Stimulated activated CD4-positive, alpha-beta T cell treated with anti-CD3 and anti-CD28 coated beads, TNF-alpha, amount 100 ng/mL, for 48 hours (primary cell): ENCODE measurements around the gene GJA5.
A peak's percentile ranks its signal among the peaks of the same experiment; 100 is the strongest.

ENCODE experiments used
- DNase-seq, 3 donors: peaks; one replicate each; pipeline ENCODE4 v3.0.0-alpha.2; 2020; ENCODE audit warnings: low read depth in 3 of 3

Gene GJA5

DNA sequence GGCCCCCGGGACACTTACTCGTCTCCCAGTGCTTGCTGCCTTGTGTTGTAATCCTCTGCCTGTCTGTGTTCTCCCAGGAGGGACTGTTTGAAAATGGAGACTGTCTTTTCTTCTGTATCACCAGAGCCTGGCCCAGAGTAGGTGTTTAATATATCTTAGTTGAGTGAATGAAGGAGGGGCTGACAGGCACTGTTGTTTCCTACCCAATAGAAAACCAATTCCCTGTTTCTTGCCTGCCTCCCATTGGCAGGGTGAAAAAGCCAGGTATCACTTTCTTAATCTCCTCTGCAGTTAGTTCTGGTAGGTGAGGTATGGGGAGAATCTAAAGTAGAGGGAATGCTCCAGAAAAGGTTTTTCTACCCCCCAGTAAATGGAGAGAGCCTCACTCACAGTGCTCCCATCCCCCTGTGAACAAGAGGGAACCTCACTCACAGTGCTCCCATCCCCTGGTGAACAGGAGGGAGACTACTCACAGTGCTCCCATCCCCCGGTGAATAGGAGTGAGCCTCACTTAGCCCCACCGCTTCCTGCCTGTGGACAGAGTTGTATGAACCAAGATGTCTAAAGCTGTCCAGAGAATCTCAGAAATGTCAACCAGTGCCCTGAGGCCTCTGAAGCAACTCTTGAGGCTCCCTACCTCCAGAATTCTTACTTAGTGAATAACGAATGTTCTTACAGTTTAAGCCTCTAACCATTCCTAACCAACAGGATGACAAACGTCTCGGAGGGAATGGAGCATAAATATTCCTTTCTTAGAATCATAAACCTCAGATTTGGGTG is at the start of gene GJA5:
Gene GJA5 (minus strand): TSS at position 122 of the 780 bp plus-strand sequence. CDS start 1,364 bp downstream, outside the sequence.
- no peak for DNase-seq

DNA sequence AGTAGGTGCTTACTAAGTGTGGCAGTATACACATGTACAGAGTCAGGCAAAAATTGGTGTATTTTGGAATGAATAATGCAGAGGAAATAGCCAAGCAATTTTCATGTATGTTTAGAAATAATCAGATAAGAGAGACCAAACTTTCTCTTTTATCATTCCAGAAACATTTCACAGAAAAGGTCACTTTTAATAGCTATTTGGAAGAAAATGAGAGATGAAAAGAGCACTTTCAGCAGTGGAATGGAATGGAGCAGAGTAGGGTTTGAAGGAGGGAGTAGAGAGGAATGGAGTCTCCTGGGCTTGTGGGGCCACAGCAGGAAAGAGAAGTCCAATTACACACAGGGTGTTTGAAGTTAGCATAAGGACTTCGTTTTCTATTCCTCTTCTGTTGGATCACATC is 48.8 kb upstream of the GJA5 start:
- no peak for DNase-seq

GRCh38 chr1:147808025-147808424 is 47.6 kb upstream of the GJA5 start:
- no peak for DNase-seq

- no peak for DNase-seq
Observed at GRCh38 chr1:147807405-147807804, 47.0 kb upstream of the GJA5 start.

DNA sequence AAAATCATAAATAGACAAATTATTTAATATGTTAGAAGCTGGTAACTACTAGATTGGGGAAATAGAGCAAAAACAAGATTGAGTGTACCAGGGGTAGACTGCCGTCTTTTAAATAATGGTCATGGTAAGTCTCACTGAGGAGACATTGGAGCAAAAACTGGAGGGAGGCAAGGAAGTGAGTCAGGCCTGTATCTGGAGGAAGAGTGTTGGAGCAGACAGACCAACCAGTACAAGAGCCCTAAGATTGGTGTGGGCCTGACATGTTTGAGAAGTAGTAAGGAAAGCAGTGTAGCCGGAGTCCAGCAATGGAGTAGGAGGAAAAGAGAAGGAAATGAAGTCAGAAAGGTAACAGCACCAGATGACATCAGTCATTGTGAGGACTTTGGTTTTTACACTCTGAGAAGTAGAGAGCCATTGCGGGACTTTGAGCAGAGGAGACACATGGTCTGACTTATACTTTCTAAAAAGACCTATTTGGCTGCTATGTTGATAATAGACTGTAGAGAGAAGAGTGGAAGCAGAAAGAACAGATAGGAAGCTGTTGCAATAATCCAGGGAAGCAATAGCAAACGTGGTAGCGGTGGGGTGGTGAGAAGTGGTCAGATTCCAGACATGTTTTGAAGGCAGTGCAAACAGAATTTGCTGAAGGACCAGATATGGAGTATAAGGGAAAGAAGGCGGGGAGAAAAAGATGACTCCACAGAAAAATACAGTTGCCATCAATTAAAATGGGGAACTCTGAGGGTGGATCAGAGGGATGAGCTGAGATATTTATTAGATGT is 44.7 kb upstream of the GJA5 start:
- no peak for DNase-seq

GRCh38 chr1:147800804-147801203 is 40.4 kb upstream of the GJA5 start:
- no peak for DNase-seq

DNA sequence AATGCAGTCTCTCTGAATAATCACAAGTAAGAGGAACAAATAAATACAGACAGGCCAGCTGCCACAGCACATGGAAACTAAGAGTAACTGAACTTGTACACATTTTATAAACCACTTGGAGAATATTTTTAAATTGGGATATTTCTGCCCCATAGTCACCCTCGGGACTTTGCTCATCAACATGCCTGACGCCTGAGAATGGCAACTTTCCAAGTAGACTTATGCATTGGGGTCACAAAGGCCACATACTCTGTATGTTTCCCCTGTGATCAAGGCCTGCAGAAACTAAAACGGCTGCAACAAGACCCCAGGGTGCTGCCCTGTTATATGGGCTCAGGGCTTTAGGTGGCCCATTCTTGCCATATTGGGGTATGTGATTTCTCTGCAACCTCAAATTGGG is 38.3 kb upstream of the GJA5 start:
- no peak for DNase-seq

- DNase-seq, result no peak
Observed at GRCh38 chr1:147794570-147794969, 34.2 kb upstream of the GJA5 start.

DNA sequence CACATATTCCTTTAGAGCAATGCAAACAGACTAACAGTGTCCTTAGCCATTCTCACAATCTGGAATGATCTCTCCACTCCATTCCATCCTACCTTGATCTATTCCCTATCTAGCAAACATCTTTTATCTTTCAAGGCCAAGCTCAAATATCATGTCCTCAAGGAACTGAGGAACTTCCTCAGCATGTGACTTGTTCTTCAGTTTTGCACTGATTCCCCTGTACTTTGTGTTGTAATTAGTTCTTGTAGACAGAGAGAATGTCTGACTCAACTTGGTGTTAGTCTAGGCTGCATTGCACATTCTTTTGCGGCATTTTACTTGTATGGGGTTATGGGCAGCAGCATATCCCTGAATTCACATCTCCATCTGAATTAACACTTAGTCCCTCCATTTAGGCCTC is 31.5 kb upstream of the GJA5 start:
- DNase-seq, result no peak

DNA sequence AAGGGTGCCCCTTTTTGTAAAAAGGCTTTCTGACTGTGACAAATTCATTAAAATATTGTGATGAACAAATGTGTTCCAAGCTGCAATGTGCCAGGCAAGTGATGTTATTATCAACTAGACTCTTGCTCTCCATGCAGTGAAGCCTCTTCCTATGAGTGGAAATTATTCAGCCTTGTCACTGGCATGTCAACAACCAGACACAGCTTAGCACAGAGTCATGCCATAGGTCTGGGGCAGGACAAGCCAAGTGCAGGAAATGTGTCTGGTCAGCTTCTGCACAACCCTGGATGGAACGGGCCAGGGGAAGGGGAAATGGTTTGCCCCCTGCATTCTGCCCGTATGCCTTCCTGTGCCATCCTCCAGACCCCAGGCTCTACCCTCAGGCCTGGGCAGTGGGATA is 27.4 kb upstream of the GJA5 start:
- DNase-seq, result no peak

DNA sequence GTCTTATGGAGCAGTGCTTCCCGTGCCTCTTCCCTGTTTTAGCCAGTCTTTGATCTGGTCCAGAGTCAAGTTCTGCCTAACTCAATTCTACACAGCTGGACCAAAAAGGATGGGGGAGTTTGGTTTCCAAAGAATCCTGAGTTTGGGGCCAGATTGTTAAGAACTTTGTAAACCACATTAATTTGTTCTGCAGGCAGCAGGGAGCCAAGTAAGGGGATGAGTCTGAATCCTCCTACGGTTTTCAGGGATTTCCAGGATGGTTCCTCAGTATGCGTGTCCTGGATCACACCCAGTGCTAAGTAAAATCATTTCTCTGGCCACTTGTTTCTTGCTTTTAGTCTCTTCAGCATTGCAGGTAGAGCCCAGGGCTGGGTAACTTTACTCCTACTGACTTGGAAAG is 26.1 kb upstream of the GJA5 start:
- no peak for DNase-seq

- no peak for DNase-seq
Observed at GRCh38 chr1:147785794-147786506, 25.5 kb upstream of the GJA5 start.

DNA sequence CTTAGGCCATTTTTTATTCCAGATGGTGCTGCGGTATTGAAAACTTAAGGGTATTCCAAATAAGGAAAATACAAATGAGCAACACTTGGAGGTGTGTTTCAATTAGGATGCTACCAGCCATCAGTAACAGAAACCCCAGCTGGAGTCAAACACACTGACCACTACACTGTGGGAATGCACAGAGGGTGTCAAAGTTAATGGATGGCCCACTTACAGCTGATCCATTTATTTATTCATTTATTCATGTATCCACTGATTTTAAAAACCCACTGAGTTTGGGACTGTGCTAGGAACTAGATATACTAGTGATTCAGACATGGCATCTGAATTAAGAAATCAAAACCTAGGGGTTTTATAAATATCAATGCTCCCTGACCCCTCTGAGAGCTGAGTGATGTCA is 24.5 kb upstream of the GJA5 start:
- no peak for DNase-seq

- DNase-seq, result no peak
Observed at GRCh38 chr1:147781056-147781471, 20.7 kb upstream of the GJA5 start.

GRCh38 chr1:147777694-147778093 is 17.3 kb upstream of the GJA5 start:
- no peak for DNase-seq

GRCh38 chr1:147773215-147773715 is 12.9 kb upstream of the GJA5 start:
- DNase-seq, result no peak

GRCh38 chr1:147772570-147772969 is 12.2 kb upstream of the GJA5 start:
- no peak for DNase-seq

GRCh38 chr1:147771226-147772125 is 11.1 kb upstream of the GJA5 start:
- peak in 1 of 3 donors; percentile 17 for DNase-seq

DNA sequence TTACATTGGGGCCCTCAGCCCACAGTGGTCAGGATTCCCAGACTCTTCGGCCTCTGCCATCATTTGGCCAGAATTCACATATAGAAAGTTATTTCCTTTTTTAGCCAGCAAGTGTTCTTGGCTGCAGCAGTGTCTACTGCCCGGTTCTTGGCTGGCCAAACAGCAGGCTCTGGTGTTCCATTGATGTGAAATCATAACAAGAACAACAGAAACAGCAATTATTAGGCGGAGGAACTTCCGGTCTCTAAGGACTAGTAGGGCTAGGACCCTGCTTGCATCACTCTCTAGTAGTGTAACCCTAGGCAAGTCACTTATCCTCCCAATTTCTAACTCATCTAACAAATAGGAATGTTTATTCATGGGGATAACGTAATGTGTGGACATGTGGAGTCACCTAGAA is 8.7 kb upstream of the GJA5 start:
- no peak for DNase-seq

- DNase-seq, result no peak
Observed at GRCh38 chr1:147768582-147768981, 8.2 kb upstream of the GJA5 start.

DNA sequence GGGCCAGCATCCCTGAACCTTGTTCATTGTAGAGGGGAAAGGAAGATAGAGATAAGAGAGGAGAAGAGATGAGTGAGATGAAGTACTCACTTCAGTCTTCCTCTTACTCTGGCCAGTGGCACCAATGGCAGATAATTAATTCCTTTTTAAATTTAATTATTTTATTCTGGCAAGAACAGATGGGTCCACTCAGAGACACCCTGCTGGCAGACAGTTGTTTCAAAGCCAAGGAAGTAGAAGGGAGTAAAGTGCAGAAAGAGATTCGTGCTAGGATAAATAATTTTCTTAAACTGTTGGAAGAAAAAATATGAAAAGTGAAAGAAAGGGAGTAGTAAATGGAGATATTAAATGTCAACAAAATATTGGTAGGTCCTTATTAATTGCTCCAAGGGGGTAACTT is 7.7 kb upstream of the GJA5 start:
- DNase-seq, result no peak
